HG03280 (cell line): Measurements from ENCODE around the gene SELENOV.

Source experiments
- ATAC-seq: cut with Tn5 transposase; IDR thresholded peaks from one replicate; pipeline ENCODE4 v1.9.1; 2021; ENCODE audit warnings: mild to moderate bottlenecking, moderate library complexity; ENCODE audit not compliant: unreplicated experiment

SELENOV gene

GRCh38 chr19:39555883-39556282, 40.9 kb downstream of the SELENOV start:
- no peak for ATAC-seq

- ATAC-seq: no peak
Measured at GRCh38 chr19:39557811-39558623, 43.1 kb downstream of the SELENOV start.

DNA sequence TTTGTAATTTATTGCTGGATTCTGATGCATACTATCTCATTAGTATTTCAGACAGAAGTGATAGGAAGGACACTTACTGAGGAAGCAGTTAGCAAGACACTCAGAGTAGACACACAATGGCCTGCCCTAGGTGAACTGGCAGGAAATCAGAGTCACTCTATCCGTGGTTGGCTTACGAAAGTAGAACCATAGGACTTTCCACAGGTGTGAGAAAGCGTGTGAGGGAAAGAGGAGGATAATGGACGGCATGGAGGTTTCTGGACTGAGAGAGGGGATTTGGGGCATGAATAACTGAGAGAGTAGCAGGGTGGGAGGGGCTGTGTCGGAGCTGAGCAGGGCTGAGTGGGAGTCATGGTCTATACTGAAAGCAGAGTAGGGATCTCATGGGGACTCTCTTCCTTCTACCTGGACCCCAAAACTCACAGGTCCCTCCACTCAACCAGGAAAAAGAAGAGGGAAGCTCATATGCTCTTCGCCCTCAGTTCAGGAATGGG, 43.7 kb downstream of the SELENOV start:
- no peak for ATAC-seq

GRCh38 chr19:39563408-39563807, 48.5 kb downstream of the SELENOV start:
- ATAC-seq: no peak

DNA sequence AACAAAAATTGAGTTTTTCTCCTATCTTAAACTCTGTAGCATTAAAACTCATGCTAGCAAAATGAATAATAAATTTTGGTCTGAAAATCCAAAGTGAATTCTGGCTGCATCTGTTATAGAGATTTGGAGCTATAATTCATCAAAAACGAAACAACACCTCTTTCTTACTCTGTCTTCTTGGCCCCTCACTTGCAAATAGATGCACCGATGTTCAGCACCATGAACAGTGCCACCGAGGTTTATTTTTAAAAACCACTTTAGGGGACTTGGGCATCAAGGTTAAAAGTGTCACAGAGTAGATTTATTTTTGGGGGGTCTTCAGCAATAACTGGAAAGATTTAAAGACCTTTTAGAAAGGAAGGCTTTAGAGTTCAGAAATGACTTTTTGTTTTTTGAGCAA, 51.1 kb downstream of the SELENOV start:
- no peak for ATAC-seq

DNA sequence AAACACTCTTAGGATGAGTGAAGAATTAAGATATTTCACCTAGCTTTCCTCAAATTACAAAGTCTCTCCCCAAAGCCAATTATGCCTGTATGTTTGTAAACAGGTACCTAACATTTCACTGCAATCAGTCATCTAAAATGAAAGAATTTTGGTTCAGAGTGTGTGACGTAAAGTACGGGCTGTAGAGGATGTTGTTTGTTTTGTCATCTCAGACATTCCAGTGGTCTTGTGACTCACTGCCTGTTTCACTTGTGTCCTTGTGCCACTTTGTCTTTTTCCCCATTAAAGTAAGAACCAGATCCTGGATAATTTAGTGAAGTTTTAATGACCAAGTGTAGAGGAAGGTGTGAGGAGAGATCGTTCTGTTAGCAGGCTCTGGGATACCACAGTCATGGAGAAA, 53.7 kb downstream of the SELENOV start:
- no peak for ATAC-seq
